HCEC 1CT (cell line): Measurements from ENCODE around the gene TRIM40.
A peak's percentile ranks its signal among the peaks of the same experiment; 100 is the strongest.
"Not testable (repeated sequence)": the region's sequence is repeated elsewhere in the genome, so short reads cannot be mapped to it uniquely, and the experiment has no call there.

Experiments
- DNase-seq: peaks from one replicate; pipeline ENCODE4 v3.0.0-alpha.2; 2017

TRIM40 gene

DNA sequence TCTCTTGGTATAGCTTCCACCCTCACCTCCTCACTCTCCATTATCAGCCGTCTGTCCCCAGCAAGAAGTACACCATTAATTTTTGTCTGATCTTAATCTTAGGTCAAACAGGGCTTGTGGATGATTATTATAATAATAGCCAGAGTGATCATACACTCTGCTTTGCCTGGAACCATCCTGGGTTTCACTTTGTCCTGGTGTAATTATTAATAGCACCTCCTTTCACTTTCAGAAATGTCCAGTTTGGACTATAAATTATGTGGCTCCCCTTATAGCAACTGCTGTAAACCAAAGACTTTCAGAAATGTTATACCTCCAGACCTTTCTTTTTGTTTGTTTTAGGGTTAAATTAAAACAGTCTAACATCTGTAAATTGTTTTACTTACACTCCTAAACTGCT, 22.1 kb upstream of the TRIM40 start:
- no peak for DNase-seq

DNA sequence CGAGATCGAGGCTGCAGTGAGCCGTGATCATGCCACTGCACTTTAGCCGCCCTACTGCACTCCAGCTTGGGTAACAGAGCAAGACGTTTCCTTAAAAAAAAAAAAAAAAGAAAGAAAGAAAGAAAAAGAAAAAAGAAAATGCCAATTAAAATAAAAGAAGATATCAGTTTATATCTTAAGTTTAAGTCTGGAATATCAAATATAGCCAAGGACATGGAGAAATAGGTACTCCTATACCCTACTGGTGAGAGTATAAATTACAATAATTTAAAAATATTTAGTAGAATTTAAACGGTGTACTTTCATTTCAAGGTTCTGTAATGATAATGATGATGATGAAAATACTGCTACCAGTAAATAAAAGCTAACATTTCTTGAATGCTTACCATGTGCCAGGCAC, 19.2 kb upstream of the TRIM40 start:
- DNase-seq, result no peak

DNA sequence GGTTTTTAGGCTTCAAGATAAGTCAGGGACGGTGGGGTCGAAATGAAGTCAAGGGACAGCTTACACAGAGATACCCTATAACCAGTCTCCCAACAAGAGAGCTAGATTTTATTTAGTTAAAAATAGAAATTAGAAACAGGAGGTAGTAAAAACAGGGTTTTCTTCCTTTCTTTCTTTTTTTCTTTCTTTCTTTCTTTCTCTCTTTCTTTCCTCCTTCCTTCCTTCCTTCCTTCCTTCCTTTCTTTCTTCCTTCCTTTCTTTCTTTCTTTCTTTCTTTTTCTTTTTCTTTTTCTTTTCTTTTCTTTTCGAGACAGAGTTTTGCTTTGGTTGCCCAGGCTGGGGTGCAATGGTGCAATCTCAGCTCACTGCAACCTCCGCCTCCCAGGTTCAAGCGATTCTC, 17.2 kb upstream of the TRIM40 start:
- not testable (repeated sequence) for DNase-seq

DNA sequence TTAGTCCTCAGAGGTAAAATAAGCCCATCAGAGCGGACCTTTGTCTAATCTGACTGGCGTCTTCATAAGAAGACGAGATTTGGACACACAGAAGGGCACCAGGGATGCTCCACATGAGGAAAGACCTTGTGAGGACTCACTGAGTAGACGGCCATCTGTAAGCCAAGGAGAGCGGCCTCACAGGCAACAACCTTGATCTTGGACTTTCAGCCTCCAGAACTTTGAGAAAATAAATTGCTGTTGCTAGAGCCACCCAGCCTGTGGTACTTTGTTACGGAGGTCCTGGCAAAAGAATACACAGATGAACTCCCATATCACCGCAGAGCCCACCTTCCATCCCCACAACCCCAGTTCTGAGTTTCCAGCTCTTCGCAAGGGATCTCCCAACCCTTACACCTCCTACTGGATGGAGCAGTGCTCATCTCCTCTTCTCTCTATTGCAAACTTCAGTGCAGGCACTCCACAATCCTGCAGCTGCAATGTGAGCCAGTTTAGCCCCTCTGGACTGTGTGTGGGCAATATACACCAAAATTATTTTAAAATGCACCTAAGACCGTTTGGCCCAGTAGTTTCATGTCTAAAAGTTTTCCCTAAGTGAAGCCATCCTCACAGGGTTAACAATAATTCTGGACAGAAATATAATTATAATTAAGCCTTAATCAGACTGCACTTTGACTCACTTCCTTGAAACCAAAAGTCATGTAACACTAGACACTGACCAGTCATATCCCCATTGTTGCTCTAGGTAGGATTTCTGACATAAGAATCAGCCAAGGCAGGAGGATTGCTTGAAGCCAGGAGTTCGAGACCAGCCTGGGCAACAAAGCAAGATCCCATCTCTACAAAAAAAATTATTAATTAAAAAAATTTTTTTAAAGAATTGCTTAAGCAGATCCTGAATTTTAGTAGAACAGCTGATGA, 14.2 kb upstream of the TRIM40 start:
- DNase-seq, result peak; percentile 23

DNA sequence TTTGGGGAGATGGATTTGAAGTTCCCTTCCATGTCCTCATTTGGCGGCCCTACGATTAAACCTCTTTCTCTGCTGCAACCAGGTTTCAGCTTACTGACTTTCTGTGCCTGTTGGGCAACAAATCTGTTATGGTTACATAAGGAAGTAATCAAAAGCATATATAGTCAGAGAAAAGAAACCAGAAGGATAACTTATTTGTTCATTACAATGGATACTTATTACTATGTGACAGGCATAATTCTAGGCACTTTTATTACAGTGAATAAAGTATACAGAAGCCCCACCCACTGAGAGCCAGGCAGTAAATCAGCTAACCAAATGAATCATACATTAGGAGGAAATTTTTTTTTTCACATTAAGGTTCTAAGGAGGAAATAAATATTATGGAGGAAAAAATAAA, 13.4 kb upstream of the TRIM40 start:
- peak; percentile 26 for DNase-seq

DNA sequence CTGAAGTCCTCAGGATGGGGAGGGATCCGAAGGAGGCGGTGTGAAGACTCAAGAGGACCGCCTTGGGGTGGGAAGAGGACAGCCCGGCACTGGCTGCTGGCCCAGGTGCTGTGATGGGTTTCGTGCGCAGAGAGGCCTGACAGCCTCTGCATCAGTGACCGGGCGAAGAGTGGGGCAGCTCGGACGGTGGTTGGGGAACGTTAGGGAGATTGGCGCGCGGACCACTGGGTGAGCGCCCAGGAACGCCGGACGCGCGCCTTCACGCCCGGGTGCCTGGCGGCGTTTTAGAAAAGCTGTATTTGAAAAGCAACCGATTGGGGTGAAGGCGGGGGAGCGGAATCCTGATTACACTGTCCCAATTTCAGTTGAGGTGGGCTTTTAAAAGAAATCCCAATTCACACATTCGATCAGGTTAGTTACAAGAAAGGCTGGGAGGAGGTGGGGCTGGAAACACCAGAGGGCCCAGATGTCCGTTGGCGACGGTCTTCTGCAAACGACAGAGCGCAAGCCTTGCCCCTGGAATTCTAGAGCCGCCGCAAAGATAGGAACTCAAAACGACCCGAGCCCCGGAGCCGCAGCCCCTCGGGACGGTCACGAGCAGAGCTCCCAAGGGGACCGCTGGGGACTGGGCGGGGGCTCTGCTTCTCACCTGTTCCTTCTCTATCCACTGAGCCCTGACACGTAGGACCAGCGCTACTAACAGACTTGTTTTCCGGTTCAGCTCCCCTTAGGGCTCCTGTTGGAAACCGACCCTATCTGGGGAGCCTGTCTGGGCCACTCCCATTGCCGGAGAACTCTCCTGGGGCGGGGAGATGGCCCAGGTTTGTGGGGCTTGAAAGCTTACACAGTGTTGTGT, 8.5 kb upstream of the TRIM40 start:
- no peak for DNase-seq

DNA sequence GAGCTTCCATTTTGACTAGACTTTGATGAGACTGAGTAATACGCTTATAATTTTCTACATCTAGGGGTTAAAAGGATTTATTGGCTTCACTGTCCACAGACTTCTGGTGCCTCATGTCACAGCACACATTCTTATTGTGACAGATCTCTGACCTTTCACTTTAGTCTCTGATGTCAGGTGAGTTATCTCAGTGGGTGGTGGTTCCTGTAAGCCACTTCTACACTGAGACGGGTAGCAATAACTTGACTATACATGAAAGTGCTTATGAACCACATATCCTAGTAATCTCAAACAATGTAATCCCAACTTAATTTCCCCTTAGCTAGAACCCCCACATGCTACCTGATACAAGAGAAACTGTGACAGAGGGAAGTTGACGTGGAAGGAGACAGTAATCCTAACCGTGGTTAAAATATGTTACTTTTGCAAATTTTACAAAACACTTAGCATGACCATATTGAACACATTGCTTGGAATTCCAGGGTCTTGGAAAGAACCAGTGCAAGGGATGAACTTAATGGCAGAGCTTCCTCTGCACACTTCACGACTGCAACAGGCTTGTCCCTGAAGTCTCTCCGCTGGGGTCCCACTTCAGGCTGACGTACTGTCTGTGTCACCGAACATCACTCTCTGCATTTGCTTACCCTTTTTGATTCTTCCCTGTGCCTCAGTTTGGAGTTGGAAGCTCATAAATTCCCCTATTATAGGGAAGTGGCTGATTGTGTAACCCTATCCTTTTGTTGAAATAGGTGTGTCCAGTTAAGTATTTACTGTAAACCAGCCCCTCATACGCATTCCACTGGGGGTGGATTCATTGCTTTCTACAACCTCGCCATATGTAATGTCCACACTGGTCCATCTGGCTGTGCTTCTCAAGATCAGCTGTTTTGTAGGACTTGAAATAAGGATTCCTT, 6.4 kb upstream of the TRIM40 start:
- no peak for DNase-seq

DNA sequence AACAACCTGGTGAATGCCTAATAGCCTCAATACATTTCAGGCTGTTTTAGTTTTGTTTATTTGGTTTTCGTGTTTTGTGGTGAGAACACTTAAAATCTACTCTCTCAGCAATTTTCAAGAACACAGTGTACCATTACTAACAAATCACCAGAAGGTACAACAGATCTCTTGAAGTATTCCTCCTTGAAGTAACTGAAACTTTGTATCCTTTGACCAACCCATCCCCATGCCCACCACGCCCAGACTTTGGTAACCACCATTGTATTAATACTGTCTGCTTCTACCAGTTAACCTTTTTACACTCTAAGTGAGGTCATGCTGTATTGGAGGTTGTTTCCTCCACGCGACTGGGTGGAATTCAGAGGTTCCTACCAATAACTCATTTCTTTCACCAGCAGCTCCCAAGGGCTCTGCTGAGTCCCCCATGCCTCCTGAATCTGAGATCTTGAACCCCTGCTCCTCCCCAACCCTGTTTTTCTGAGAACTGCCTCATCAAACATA, 5.7 kb upstream of the TRIM40 start:
- no peak for DNase-seq

DNA sequence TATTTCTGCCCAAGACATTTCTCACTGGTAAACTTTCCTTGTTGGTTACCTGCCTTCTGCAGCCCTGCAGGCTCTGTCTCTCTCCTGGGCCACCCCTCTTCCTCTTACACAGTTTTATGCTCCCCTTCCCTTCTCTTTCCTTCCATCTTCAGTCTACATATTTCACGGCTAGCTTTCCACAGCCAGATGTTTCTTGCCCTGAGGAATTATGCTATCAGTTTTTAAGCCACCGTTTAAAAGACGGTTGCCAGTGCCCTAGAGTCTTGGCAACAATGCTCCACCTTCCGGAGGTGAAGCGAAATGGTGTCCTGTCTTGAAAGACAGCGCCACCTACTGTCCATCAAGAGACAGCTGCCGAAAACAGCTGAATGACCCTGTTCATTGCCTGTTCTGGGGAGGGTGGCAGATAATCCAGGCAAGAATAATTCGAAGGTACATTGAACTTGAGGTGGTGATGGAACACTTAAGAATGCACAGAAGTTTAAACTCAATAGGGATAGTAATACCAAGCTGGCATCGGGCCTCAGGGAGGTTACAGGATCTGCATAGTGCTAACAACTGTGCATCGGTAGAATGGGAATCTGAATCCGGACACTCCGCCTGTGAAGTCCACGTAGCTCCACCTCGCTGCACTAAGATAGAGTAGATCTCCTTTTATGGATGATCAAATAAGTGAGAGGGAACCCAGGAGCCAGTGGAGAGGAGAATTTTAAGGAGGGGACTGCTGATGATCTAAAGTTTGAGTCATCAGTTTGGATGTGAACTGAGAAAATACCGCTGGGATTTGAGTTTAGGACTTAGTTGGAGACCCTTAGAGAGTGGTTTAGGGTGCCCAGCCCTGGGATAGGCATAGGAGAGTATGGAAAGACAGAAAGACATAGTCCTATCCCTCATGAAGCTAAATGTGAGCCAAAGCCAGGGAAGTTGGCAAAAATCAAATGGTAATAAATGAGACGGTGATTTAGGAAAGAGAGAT, 4.8 kb upstream of the TRIM40 start:
- DNase-seq, result peak; percentile 88

DNA sequence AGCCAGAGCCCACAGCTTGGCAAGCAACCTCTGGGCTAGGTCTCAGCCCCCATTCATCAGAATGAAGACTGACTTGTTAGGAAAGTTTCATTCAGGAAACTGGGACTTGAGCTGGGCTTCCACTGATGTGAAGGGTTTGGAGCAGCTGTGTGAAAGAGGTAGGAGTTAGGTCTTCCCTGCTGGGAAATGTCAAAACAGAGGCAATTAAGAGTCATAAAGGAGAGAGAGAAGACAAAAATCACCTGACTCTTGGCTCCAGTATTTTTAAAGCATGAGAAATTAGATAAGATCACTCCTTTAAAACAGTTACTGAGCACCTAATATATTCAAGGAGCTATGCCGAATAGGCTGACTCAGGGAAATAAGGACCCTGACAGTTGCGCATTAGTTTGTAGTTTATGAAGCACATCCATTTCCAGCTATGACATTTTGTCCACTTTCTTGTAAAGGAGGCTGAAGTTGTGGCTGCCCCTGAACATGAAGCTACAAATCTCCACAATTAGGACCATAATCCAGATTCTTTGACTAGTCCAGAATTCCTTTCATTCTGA, 3.9 kb upstream of the TRIM40 start:
- no peak for DNase-seq

DNA sequence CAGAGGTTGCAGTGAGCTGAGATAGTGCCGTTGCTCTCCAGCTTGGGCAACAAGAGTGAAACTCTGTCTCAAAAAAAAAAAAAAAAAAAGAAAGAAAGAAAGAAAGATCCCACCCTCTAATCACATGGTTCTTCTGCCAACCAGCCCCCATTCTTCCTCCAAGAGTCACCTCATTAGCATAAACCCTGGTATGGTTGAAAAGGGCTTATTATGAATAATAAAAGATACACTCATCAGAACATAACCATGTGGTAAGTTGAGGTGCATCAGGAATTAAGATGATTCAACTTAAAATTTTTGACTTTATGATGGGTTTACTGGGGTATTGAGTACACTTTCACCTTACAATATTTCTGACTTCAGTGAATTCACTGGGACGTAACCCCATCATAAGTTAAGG, 793 bp upstream of the TRIM40 start:
- DNase-seq, result peak; percentile 30

DNA sequence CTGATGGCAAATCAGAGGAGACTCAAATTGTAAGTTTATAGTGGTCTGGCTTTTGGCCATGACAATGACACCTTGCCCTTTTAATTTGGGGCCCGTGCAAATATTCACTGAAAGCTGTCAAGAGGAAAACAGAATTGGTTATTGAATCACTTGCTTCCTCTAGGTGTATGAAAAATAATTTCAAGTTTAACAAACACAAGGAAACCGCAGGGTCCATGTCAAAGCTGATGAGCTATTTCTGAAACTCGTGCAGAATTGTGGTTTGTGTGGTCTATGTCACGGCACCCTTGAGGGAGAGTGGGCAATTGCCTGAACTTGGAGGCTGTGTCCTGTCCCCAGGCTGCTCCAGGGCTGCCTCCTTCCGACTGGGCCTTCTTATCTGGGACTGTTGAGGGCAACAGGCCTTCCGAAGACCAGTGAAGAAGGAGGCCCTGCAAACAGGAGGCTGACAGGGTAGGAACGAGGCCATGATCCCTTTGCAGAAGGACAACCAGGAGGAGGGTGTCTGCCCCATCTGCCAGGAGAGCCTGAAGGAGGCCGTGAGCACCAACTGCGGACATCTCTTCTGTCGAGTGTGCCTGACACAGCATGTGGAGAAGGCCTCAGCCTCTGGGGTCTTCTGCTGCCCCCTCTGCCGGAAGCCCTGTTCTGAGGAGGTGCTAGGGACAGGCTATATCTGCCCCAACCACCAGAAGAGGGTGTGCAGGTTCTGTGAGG, 788 bp downstream of the TRIM40 start:
- DNase-seq, result no peak

DNA sequence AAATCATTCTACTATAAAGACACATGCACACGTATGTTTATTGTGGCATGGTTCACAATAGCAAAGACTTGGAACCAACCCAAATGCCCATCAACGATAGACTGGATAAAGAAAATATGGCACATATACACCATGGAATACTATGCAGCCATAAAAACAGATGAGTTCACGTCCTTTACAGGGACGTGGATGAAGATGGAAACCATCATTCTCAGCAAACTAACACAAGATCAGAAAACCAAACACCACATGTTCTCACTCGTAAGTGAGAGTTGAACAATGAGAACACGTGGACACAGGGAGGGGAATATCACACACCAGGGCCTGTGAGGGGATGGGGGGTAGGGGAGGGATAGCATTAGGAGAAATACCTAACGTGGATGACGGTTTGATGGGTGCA, 4.3 kb downstream of the TRIM40 start:
- DNase-seq, result not testable (repeated sequence)

DNA sequence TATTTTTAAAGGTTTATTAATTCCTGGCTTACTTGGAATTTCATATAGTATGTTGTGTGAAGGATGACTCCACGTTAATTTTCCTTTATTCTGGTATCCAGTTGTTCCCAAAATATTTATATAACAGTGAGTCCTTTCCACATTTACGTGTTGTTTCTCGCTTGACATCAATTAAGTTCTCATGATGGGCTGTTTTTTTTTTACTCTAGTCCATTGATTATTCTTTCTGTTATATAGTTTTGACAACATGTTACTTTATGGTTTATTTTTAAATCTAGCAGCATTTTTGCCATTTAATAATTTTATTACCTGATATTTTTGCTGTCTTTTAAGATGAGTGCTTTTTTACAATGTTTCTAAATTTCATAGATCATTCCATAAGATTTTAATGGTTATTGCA, 6.7 kb downstream of the TRIM40 start:
- DNase-seq, result no peak

DNA sequence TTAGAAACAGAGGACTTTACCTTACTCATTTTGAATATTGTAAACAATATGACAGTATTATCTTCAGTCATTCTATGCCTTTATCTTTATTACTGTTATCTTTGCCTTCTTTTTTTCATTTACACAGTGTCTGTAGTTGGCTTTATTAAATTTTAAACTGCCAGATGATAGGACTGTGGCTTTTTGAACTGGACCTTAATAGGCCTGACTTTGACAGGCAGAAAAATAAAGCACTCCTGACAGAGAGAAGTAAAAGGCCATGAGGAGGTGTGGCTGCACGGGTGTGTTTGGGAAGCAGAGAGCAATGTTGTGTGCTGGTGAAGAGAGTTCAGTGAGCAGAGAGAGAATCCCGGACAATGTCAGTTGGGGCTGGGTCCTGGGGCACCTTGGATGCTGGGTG, 7.8 kb downstream of the TRIM40 start:
- no peak for DNase-seq

DNA sequence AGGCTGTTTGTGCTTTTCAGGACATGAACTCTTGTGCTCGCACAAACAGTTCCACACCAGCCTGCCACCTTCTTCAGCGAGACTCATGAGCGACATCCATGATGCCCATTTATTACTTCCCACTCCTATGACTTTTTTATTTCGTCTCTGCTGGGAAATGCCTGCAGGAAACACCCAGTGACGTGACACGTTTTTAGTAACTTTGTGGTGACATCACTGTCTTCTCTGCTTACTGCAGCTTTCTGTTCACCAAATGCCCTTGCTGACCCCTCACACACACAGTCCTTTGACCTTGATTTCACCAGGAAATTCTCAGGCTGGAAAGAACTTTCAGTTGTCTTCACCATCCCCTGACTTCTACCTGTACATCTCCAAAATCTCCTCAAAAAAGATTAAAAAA, 8.9 kb downstream of the TRIM40 start:
- DNase-seq, result no peak

DNA sequence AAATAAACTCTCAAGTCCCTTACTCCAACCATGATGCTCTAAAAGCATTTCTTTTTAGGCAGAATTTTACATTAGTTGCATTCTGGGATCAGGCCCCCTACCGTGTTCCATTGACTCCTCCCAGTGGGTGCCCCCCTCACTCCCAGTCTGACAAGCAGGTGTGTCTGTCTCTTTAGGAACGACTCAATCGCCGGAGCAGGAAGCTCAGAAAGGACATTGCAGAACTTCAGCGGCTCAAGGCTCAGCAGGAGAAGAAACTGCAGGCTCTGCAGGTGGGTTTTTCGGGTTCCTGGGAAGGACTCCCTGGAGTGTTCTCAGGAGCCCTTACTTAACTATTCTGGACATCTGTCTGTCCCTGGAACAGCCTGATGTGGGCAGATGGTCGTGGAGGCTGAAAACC, 9.9 kb downstream of the TRIM40 start:
- DNase-seq, result no peak

DNA sequence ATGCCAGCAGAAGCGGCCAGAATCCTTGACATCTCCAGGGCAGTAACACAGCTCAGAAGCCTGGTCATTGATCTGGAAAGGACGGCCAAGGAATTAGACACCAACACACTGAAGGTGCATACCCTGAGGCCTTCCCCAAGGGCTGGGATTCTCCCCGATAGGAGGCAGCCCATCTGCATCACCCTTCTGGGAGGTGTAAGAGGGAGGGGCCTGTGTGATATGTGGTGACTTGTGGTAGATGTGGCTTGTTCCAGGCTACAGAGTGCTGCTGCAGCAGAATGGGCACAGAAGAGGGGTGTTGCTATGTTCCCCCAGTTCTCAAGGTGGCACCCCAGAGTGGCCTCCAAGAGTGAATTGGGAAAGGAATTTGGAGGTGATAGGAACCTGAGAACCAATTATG, 11.2 kb downstream of the TRIM40 start:
- DNase-seq, result no peak

DNA sequence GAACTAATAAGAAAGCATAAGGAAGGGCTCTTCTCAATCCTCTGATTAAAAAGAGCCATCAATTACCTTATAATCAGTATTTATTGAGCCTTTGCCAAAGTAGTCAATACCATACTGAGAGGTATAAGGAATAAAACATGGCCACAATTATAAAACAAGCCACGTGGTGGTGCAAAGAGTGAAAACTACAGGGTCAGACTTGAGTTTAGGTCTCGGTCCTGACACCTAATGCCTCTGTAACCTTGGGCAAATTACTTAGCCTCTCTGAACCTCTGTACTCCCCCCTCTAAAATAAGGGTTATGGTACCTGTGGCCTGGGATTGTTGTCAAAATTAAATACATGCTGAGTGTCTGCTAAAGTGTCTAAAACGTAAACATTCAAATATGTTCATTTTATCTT, 13.3 kb downstream of the TRIM40 start:
- no peak for DNase-seq

DNA sequence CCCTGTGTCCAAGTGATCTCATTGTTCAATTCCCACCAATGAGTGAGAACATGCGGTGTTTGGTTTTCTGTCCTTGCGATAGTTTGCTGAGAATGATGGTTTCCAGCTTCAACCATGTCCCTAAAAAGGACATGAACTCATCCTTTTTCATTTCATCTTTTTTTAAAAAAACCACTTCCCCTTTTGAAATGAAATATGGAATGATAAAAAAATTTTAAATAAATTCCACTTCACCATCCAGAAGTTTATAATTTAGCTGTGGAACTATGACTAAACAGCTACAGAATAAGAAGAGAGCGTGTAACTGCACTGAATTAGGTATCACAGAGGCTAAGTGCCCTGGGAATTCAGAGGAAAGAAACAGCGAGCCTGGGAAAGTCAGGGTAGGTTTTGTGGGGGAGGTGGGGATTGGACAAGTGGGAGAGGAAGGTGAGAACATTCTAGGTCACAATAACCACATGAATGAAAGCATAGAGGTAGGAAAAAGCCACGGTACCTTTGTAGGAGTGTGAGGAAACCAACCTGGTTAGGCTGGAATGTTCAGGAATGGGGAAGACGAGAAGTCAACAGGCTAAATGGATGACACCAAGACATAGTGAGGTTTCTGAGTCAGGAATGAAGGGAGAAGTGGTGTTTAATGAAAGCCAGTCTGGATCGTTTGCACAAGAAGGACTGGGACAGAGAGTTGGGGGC, 14.1 kb downstream of the TRIM40 start:
- no peak for DNase-seq
